MG63 (cell line): ENCODE results near the gene RHOC. TPM values are rescaled to one million over a fixed set of nuclear protein-coding genes. Genes with fewer than 3 reads are reported as not detected.
A peak's percentile ranks its signal among the peaks of the same experiment; 100 is the strongest.

Source experiments
- DNase-seq: peaks from one replicate; pipeline ENCODE4 v3.0.0-alpha.2; 2020
- H3K27me3 ChIP-seq: fragments of 250-450 bp; sonication (Bioruptor Pico); 2 replicates; pipeline ENCODE4 v1.5.1; 2020; ENCODE audit warnings: mild to moderate bottlenecking, moderate library complexity
- H3K36me3 ChIP-seq: fragments of 250-450 bp; sonication (Bioruptor Pico); 2 replicates; pipeline ENCODE4 v1.5.1; 2020; ENCODE audit warnings: mild to moderate bottlenecking, moderate library complexity
- H3K4me3 ChIP-seq: fragments of 250-450 bp; sonication (Bioruptor Pico); 2 replicates; pipeline ENCODE4 v1.5.1; 2020; ENCODE audit warnings: mild to moderate bottlenecking, moderate library complexity
- H3K9me3 ChIP-seq: fragments of 250-450 bp; sonication (Bioruptor Pico); 2 replicates; pipeline ENCODE4 v1.5.1; 2020; ENCODE audit warnings: mild to moderate bottlenecking, moderate library complexity
- total RNA-seq: library from RNA; depleted of rRNA; stranded (reverse); fragments of >200 nt; shearing (Covaris generic); gene quantifications from 2 replicates; pipeline ENCODE4 v1.2.3, GENCODE V29; 2014; ENCODE audit warnings: low replicate concordance; rRNA removed

Gene RHOC
- total RNA-seq, 1 experiment from 2014 or later: 693 TPM

DNA sequence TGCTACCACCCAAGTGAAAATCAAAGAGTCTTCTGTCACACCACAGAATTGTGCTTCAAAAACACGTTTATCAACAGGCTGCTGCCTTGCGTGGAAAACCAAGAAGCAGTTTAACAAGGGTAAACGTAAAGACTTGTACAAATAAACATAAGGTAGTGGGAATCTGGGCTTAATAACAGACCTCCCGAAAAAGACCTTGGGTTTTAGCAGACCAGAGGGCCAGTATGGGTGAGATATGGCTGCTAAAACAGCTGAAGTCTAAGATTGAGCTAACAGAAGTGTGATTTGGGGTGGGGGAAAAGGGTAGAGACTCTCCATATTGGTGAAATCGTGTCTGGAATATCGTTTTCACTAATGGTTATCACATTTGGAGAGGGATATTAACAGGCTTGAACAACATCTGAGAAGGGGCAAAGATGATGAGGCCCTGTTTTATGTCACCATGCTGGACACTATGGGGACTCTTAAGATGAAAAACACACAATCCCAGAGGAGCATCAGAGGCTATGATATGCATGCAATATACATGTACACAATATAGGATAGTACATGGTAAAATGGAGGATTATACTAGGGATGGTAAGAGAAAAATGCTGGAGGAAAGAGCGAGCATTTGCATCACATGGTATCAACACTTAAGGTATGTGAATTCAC is 31.1 kb downstream of the RHOC start:
- DNase-seq: no peak
- H3K9me3 ChIP-seq: no peaks in the 10 kb centered on the region
- no peaks in the 10 kb centered on the region for H3K27me3 ChIP-seq
- peaks cover 45% of the 10 kb centered on the region for H3K36me3 ChIP-seq
- H3K4me3 ChIP-seq: peak overlapping the region; percentile 96

DNA sequence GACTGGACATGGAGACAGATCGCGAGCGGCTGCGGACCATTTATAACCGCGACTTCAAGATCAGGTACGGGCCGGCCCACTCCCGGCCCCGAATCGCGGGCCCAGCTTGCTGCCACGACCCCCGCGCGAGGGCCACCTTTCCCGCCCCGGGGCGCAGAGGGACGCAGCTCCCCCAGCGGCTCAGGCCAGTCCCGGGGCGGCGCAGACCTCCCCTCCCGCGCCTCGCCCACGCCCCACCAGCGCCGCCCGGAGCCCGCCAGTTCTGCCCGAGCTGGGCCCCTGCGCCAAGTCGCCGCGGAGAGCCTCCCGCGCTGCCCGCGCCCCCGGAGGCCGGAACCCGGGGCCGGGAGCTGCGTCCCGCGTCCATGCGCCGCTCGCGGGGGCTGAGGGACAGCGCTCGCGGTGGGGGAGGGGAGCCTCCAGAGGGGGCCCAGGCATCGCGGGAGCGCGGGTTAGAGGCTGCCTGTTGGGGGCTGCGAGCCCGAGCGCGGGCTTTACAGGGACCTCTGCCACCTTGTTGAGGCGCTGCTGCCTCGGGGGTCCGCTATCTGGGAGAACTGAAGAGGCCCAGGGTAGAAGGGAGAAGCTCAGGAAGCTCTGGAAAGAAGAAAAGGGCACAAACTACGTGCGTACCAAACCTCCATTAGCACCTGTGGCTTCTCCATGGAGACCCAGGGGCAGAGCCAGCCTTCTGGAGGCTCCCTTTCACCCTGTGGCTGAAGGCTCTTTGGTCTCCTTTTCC is 31.8 kb downstream of the RHOC start:
- peak overlapping the region; percentile 96 for H3K4me3 ChIP-seq
- DNase-seq: peak; percentile 64

DNA sequence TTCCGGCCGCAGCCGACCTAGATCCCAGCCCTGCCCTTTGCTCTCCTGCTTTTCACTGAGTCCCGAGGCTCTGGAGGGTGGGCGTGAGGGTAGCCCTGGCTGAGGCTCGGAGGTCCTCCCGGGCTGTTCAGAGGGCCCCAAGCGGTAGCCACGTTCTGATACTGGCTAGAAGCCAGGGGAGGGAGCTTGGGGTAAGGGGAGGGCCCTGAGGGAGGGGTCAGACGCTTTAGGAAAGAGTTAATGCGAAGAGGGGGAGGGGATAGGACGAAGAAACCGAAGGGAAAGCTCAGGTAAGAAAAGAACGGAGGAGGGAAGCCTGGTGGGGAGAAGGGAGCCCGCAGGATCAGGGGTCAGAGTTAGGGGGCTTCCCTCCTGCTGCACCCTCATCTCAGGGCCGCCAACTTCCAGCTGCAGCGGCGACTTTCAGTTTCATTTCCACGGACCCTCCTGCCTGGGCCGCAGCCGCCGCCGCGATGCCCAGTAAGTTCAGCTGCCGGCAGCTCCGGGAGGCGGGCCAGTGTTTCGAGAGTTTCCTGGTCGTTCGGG is 32.4 kb downstream of the RHOC start, which contains the start of gene MOV10:
TSS of gene MOV10 (plus strand) at position 220 of the 546 bp plus-strand sequence. CDS start at position 474, 254 bp downstream.
- peak; percentile 80 for DNase-seq
- peak within 1 kb of the TSS; percentile 96 for H3K4me3 ChIP-seq
- no peaks in the 10 kb centered on the region for H3K27me3 ChIP-seq
- H3K36me3 ChIP-seq: peaks cover 56% of the 10 kb centered on the region
- H3K9me3 ChIP-seq: no peaks in the 10 kb centered on the region

More for the DNA sequence above, 31.8 kb downstream of the RHOC start:
- Histone ChIP-seq H3K9me3 (no peaks in the 10 kb centered on the region), H3K27me3 (no peaks in the 10 kb centered on the region), H3K36me3 (peaks cover 51% of the 10 kb centered on the region)

DNA sequence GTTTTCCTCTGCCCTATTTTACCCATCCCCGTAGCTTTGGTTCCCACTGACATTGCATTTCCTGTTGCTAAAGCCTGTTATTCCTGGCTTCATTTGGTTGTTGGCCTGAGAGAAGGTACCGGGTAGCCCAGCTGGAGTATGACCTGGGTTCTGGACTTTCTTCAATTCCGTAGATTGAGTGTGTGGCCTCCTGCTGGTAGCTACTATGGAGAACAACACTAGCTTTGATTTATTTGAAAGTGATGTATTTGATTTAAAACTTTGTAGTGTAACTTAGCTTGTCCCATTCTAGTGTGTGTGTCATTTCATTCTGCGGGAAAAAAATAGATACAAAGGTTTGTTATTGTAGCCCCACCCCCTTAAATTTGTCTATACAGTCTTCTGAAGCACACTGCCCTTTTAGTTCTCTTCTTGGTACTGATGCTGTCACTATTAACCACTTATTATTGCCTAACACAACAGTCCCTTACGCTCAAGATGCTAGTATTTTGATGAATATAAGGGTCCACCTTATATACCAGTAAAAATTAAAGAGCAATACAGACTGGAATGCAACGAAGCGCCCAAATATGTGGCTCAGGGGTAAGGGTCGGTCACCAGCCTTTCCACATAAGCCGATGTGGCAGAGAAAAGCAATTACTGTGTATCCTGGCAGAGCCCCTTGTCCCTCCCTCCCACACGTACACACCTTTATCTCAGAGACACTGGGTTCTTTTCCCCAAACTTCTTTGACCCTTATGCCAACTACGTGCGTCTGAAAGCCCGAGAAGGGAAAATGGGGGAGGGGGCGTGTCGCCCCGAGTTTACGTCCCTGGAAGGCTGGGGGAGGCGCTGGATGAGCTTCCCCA is 33.1 kb downstream of the RHOC start:
- peak; percentile 70 for DNase-seq
- Histone ChIP-seq H3K9me3 (no peaks in the 10 kb centered on the region), H3K27me3 (no peaks in the 10 kb centered on the region), H3K36me3 (peaks cover 63% of the 10 kb centered on the region), H3K4me3 (peak overlapping the region; percentile 96)

GRCh38 chr1:112672842-112673241 is 34.1 kb downstream of the RHOC start:
- Histone ChIP-seq H3K36me3 (peaks cover 67% of the 10 kb centered on the region), H3K9me3 (no peaks in the 10 kb centered on the region), H3K27me3 (no peaks in the 10 kb centered on the region), H3K4me3 (no peak overlapping the region)
- no peak for DNase-seq

DNA sequence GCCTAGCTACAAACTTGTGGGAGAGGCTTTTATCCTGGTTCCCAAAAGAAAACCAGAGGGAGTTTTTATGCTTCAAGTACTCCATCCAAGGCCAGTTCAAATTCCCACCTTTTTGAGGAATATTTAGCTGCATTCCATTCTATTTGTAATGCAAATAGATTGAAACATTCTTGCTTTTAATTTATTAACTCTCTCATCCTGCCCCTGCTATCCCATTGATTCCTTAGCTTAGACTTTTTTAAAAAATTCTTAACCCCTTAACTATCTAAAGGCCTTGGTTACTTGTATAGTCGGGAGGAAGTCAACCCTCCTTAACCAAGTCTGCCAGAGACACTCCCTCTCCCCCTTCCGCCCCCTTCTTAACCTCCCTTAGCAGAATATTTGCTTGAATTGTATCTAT is 34.9 kb downstream of the RHOC start:
- no peak overlapping the region for H3K4me3 ChIP-seq
- no peaks in the 10 kb centered on the region for H3K27me3 ChIP-seq
- no peak for DNase-seq
- H3K9me3 ChIP-seq: no peaks in the 10 kb centered on the region
- H3K36me3 ChIP-seq: peaks cover 71% of the 10 kb centered on the region

GRCh38 chr1:112666946-112667345 is 40.0 kb downstream of the RHOC start:
- H3K36me3 ChIP-seq: peaks cover 92% of the 10 kb centered on the region
- no peak for DNase-seq
- no peaks in the 10 kb centered on the region for H3K9me3 ChIP-seq
- no peak overlapping the region for H3K4me3 ChIP-seq
- H3K27me3 ChIP-seq: no peaks in the 10 kb centered on the region

GRCh38 chr1:112665857-112666256 is 41.1 kb downstream of the RHOC start:
- no peak overlapping the region for H3K4me3 ChIP-seq
- no peak for DNase-seq
- H3K9me3 ChIP-seq: no peaks in the 10 kb centered on the region
- peaks cover 93% of the 10 kb centered on the region for H3K36me3 ChIP-seq
- no peaks in the 10 kb centered on the region for H3K27me3 ChIP-seq

DNA sequence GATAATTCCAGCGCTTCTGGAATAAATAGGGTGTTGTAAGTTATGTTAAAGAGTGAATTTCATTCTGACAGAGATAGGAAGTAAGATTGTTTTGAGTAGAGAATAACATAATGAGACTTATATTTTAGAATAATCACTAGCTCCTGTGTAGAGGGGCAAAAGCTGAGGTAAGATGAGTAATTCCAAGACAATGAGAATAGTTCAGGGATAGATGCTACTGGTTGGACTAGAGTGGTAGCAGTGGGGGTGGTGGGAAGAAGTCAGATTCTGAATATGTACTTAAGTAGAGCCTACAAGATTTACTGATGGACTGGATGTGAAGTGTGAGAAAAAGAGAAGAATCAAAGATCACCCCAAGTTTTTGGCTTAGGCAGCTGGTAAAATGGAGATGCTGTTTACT is 55.7 kb downstream of the RHOC start:
- no peak overlapping the region for H3K4me3 ChIP-seq
- no peaks in the 10 kb centered on the region for H3K27me3 ChIP-seq
- H3K36me3 ChIP-seq: peaks cover 81% of the 10 kb centered on the region
- no peaks in the 10 kb centered on the region for H3K9me3 ChIP-seq
- no peak for DNase-seq

Other genes with a start within 250 kb of the RHOC start
- 11.0 and 12.0 TPM in 2 replicates for gene WNT2B, start 198.2 kb downstream of the RHOC start, total RNA-seq
- gene ST7L, start 88.0 kb downstream of the RHOC start, total RNA-seq: 13.8 and 16.7 TPM in 2 replicates
- 362 and 392 TPM in 2 replicates for gene CAPZA1, start 87.3 kb downstream of the RHOC start, total RNA-seq
- gene MOV10, start 32.5 kb downstream of the RHOC start, total RNA-seq: 25.6 and 39.7 TPM in 2 replicates
- 2.4 and 2.7 TPM in 2 replicates for gene PPM1J, start 8.2 kb upstream of the RHOC start, total RNA-seq
- 104 and 107 TPM in 2 replicates for gene SLC16A1, start 249.1 kb upstream of the RHOC start, total RNA-seq